HG03025 (cell line): ENCODE results near the gene LRRC26.

ENCODE experiments used
- ATAC-seq: cut with Tn5 transposase; IDR thresholded peaks from one replicate; pipeline ENCODE4 v1.9.1; 2021; ENCODE audit warnings: mild to moderate bottlenecking, moderate library complexity; ENCODE audit not compliant: unreplicated experiment, low FRiP score

The LRRC26 gene

DNA sequence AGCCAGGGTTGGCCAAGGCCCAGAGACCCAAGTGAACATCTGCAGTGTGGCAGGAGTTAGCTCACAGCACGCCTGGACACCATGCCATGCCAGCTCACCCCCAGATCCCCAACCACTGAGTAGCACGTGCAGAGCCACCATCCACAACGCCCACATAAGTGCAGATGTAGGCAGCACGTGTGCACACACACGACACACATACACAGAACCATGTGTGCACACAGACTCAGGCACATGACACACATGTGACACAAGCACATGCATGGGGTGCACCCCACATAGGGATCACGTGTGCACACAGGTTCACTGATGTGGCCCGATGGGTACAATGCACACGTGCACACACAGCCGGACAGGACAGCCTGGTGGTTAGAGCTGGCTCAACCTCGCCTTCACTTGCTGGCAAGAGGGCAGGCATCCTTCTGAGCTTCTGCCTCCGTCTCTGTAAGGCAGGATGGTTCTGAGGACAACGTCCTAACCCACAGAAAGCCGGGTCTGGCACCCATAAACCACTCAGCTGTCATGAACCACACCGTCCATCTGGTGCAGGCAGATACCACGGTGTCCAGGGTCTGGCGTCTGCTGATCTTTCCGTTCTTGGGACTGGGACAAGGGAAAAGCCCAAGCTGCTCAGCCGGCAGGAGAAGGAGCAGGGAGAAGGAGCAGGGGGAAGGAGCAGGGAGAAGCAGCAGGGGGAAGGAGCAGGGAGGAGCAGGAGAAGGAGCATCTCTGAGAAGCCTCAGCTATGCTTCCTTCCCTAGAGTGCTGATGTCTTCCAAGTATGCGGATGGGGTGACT is 12.0 kb downstream of the LRRC26 start:
- ATAC-seq, result no peak

- no peak for ATAC-seq
These were observed 13.1 kb downstream of the LRRC26 start for GRCh38 chr9:137156567-137157375.

DNA sequence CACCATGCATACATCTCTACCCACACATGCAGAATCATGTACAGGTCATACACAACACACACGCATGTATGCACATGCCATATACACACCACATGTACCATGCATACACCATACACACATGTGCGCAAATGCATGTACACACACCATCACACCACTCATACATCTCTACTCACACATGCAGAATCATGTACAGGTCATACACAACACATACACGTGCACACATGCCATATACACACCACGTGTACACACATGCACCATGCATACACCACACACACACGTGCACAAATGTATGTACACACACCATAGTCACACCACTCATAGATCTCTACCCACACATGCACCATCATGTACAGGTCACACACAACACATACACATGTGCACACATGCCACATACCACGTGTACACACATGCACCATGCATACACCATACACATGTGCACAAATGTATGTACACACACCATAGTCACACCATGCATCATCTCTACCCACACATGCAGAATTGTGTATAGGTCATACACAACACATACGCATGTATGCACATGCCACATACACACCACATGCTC is 16.9 kb downstream of the LRRC26 start:
- no peak for ATAC-seq

- peak; percentile 45 for ATAC-seq
These were observed 19.0 kb downstream of the LRRC26 start for GRCh38 chr9:137150617-137151457.

DNA sequence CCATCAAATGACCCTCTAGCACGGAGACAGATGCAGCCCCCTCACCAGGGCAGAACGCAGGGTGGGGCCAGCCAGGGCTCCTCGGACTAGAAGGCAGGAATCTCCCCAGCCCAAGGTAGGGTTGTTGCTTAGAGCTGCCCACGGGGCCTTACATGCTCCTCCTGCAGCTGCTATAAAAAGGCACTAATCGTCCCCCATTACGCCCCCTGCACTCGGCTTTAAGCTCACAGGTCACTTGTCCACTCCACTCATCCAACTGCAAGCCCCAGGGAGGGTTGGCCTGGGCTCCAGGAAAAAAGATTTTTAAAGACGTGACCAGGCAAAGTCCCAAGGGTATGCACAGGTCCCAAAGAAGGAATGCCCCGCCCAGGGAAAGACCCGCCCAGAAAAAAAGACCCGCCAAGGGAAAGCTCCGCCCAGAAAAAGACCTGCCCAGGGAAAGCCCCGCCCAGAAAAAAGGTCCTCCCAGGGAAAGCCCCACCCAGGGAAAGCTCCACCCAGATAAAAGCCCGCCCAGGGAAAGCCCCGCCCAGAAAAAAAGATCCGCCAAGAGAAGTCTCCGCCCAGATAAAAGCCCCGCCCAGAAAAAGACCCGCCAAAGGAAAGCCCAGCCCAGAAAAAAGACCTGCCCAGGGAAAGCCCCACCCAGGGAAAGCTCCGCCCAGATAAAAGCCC is 19.8 kb downstream of the LRRC26 start:
- peak; percentile 7 for ATAC-seq

DNA sequence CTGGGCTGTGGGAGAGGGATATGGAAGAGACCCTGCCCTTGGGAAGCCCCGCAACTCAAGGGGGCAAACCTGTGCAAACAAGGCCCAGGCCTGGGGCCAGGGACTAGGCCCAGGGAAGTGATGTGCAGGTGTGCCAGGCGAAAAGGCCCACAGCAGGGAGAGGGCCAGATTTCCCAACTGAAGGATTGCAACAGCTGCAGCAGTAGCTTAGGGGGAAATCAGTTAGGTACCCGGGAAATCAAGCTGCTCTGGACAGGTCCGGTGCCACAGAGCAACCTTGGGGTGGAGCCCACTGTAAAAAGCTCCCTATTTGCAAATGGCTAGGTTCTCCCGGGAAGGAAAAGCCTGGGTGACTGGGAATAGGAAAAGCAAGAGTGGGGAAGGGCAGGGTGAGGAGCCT is 20.5 kb downstream of the LRRC26 start:
- no peak for ATAC-seq

- no peak for ATAC-seq
These were observed 21.2 kb downstream of the LRRC26 start for GRCh38 chr9:137148661-137149060.

GRCh38 chr9:137148242-137148641 is 21.6 kb downstream of the LRRC26 start:
- ATAC-seq, result no peak

GRCh38 chr9:137147793-137148160 is 22.1 kb downstream of the LRRC26 start:
- no peak for ATAC-seq

GRCh38 chr9:137147091-137147792 is 22.6 kb downstream of the LRRC26 start:
- no peak for ATAC-seq

GRCh38 chr9:137146527-137146918 is 23.3 kb downstream of the LRRC26 start:
- ATAC-seq, result no peak

DNA sequence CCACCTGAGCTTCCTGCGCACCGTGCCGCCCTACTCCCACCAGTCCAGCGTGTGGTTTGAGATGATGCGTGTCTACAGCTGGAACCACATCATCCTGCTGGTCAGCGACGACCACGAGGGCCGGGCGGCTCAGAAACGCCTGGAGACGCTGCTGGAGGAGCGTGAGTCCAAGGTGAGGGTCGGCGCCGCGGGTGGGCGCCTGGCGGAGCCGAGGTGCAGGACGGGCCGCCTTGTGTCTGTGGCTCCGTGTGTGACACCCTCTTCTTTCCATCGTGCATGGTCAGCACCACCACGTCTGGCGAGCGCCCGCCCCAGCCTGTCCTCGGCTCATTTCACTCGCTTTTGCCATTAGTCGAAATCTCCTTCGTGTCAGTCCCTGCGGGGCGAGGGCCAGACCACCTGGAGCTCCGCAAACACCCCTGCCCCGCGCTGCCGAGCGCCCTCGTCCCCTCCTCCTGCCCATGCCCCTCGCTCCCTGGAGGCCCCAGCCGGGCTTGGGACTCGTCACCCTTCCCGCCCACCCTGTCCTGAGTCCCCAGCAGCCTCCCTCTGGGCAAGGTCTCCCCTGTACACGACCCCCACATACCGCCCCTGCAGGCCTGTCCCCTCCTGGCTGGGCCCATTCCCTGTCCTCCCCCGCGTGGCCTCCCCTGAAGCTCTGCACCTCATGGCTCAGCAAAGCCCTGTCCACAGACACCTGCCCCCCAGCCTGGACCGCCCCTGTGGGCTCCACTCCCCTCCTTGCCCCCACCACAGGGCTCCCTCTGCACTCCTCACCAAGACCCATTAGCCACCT is 23.9 kb downstream of the LRRC26 start:
- ATAC-seq, result no peak

GRCh38 chr9:137143459-137143858 is 26.4 kb downstream of the LRRC26 start:
- no peak for ATAC-seq

GRCh38 chr9:137141976-137142936 is 27.6 kb downstream of the LRRC26 start:
- ATAC-seq, result no peak

GRCh38 chr9:137141050-137141810 is 28.6 kb downstream of the LRRC26 start:
- no peak for ATAC-seq

DNA sequence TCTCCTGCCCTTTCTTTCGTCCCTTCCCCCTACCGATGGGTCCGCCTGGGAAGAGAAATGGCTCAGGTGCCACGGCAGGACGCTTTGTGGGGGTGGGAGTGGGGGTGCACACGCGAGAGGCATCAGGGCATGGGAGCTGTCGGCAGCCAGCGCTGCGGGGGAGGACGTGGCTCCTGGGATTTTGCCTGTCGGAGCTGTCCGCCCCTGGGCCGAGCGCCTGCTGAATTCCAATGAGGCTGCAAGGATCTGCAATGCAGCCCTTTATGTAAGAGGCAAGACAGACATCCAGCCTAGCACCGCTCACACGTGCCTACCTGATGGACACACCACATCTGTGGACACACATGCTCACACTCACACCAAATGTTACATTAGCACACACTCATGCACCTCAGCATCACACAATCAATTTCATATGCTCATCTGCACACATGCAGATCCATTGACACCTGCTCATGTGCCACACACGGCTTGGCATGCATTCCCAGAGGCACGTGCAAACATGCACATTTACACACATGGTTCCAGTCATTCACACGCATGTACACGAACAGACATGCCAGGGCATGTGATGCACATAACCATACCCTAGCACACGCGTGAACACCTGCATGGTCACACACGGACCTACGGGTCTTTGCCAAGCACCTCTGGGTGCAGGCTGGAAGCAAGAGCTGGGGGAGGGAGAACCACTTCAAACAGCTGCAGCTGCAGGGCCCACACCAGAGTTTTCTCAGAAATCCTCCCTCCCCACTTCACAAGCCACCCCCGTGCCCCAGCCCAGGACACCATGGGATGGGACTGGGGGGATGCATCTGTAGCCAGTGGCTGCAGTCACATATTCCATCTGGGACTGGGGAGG is 29.5 kb downstream of the LRRC26 start:
- no peak for ATAC-seq
